SK-N-SH treated with all-trans-retinoic acid at 6 μM for 48 hours (cell line): ENCODE results near the gene ALG13.
A peak's percentile ranks its signal among the peaks of the same experiment; 100 is the strongest.

ENCODE experiments used
- ATAC-seq: fragments of 200-7000 bp; cut with Tn5 transposase; 3 replicates; pipeline ENCODE4 v1.9.1; 2020; ENCODE audit warnings: mild to moderate bottlenecking, moderate library complexity
- ARNTL ChIP-seq: fragments of 450-650 bp; formaldehyde crosslinking; IDR thresholded peaks from 2 replicates; pipeline ENCODE4 v1.5.0; 2020; ENCODE audit warnings: low read depth, mild to moderate bottlenecking, moderate library complexity, borderline replicate concordance
- BACH2 ChIP-seq: fragments of 250-450 bp; sonication (Bioruptor Pico); IDR thresholded peaks from 2 replicates; pipeline ENCODE4 v1.9.0; 2021; ENCODE audit warnings: mild to moderate bottlenecking, borderline replicate concordance
- CSDC2 ChIP-seq: fragments of 250-450 bp; sonication (Bioruptor Pico); IDR thresholded peaks from 2 replicates; pipeline ENCODE4 v1.5.0; 2020; ENCODE audit warnings: mild to moderate bottlenecking, moderate library complexity
- ESRRG ChIP-seq: fragments of 250-450 bp; sonication (Bioruptor Pico); IDR thresholded peaks from 2 replicates; pipeline ENCODE4 v1.6.1; 2021; ENCODE audit warnings: mild to moderate bottlenecking
- GLIS3 ChIP-seq: fragments of 250-450 bp; sonication (Bioruptor Pico); IDR thresholded peaks from 2 replicates; pipeline ENCODE4 v1.5.0; 2020; ENCODE audit warnings: mild to moderate bottlenecking, moderate library complexity
- ISL1 ChIP-seq: fragments of 250-450 bp; sonication (Bioruptor Pico); IDR thresholded peaks from 2 replicates; pipeline ENCODE4 v2.1.2; 2022; ENCODE audit warnings: mild to moderate bottlenecking, moderate library complexity
- OSR1 ChIP-seq: fragments of 250-450 bp; sonication (Bioruptor Pico); IDR thresholded peaks from 2 replicates; pipeline ENCODE4 v1.8.0; 2022; ENCODE audit warnings: moderate library complexity, mild to moderate bottlenecking, inconsistent platforms
- PATZ1 ChIP-seq: fragments of 250-450 bp; sonication (Bioruptor Pico); IDR thresholded peaks from 2 replicates; pipeline ENCODE4 v1.8.0; 2020; ENCODE audit warnings: mild to moderate bottlenecking, moderate library complexity, borderline replicate concordance
- POU6F1 ChIP-seq: fragments of 250-450 bp; sonication (Bioruptor Pico); IDR thresholded peaks from 2 replicates; pipeline ENCODE4 v1.8.0; 2021; ENCODE audit warnings: low read depth, mild to moderate bottlenecking, moderate library complexity, borderline replicate concordance
- PPARA ChIP-seq: fragments of 250-450 bp; sonication (Bioruptor Pico); IDR thresholded peaks from 2 replicates; pipeline ENCODE4 v1.5.0; 2020; ENCODE audit warnings: mild to moderate bottlenecking, borderline replicate concordance
- RARB ChIP-seq: fragments of 250-450 bp; sonication (Bioruptor Pico); IDR thresholded peaks from 2 replicates; pipeline ENCODE4 v1.8.0; 2021; ENCODE audit warnings: mild to moderate bottlenecking, moderate library complexity
- SNAI2 ChIP-seq: fragments of 250-450 bp; sonication (Bioruptor Pico); IDR thresholded peaks from 2 replicates; pipeline ENCODE4 v1.5.0; 2020; ENCODE audit warnings: mild to moderate bottlenecking, moderate library complexity
- TCF4 ChIP-seq: fragments of 250-450 bp; sonication (Bioruptor Pico); IDR thresholded peaks from 2 replicates; pipeline ENCODE4 v1.8.0; 2021; ENCODE audit warnings: mild to moderate bottlenecking, moderate library complexity, borderline replicate concordance
- TOX ChIP-seq: fragments of 250-450 bp; sonication (Bioruptor Pico); IDR thresholded peaks from 2 replicates; pipeline ENCODE4 v1.8.0; 2021; ENCODE audit warnings: mild to moderate bottlenecking, moderate library complexity, borderline replicate concordance
- TSHZ2 ChIP-seq: fragments of 250-450 bp; sonication (Bioruptor Pico); IDR thresholded peaks from 2 replicates; pipeline ENCODE4 v1.5.0; 2020; ENCODE audit warnings: mild to moderate bottlenecking, moderate library complexity
- ZC3H10 ChIP-seq: fragments of 250-450 bp; sonication (Bioruptor Pico); IDR thresholded peaks from 2 replicates; pipeline ENCODE4 v1.5.1; 2021; ENCODE audit warnings: mild to moderate bottlenecking, moderate library complexity
- ZFP3 ChIP-seq: fragments of 250-450 bp; sonication (Bioruptor Pico); IDR thresholded peaks from 2 replicates; pipeline ENCODE4 v1.5.0; 2020; ENCODE audit warnings: mild to moderate bottlenecking, moderate library complexity
- ZFP30 ChIP-seq: fragments of 450-650 bp; formaldehyde crosslinking; IDR thresholded peaks from 2 replicates; pipeline ENCODE4 v1.5.0; 2022; ENCODE audit warnings: mild to moderate bottlenecking, moderate library complexity
- ZNF565 ChIP-seq: fragments of 450-650 bp; formaldehyde crosslinking; conservative IDR thresholded peaks from 2 replicates; pipeline ENCODE4 v1.5.0; 2020; ENCODE audit warnings: low read depth, mild to moderate bottlenecking, moderate library complexity
- ZNF70 ChIP-seq: fragments of 450-650 bp; formaldehyde crosslinking; IDR thresholded peaks from 2 replicates; pipeline ENCODE4 v1.5.0; 2020; ENCODE audit warnings: mild to moderate bottlenecking, moderate library complexity
- ZNF8 ChIP-seq: fragments of 450-650 bp; formaldehyde crosslinking; IDR thresholded peaks from 2 replicates; pipeline ENCODE4 v1.5.0; 2020; ENCODE audit warnings: mild to moderate bottlenecking, moderate library complexity
- TF ChIP-seq, protein P1 (sequence below): fragments of 250-450 bp; sonication (Bioruptor Pico); IDR thresholded peaks from 2 replicates; pipeline ENCODE4 v1.5.1; 2021; ENCODE audit warnings: mild to moderate bottlenecking, moderate library complexity
- TF ChIP-seq, protein P2 (sequence below): fragments of 250-450 bp; sonication (Bioruptor Pico); IDR thresholded peaks from 2 replicates; pipeline ENCODE4 v1.5.1; 2020; ENCODE audit warnings: low read depth, mild to moderate bottlenecking, moderate library complexity

The ALG13 gene

GRCh38 chrX:111680988-111681779 lies at the start of gene ALG13:
Gene ALG13 (plus strand): TSS chrX:111681170. CDS start chrX:111681219, 49 bp downstream.
- ATAC-seq, result peak; percentile 96
- TF ChIP-seq TSHZ2 (CRISPR knock-in tag) (peak; percentile 79), ZNF70 (CRISPR knock-in tag) (no peak), ESRRG (CRISPR knock-in tag) (no peak), GLIS3 (CRISPR knock-in tag) (peak; percentile 50; the same call in 1 of the 2 replicates), ZNF565 (no peak), ZFP30 (CRISPR knock-in tag) (no peak), POU6F1 (CRISPR knock-in tag) (no peak), RARB (CRISPR knock-in tag) (0 out of 2 replicates have a peak, but pooled peaks have one; percentile 39), TOX (no peak), ISL1 (CRISPR knock-in tag) (no peak), BACH2 (no peak), CSDC2 (CRISPR knock-in tag) (peak; percentile 76; the same call in 1 of the 2 replicates), ZNF8 (CRISPR knock-in tag) (no peak; the same call in 1 of the 2 replicates), ZC3H10 (CRISPR knock-in tag) (0 out of 2 replicates have a peak, but pooled peaks have one; percentile 38), PATZ1 (CRISPR knock-in tag) (no peak), OSR1 (CRISPR knock-in tag) (no peak), PPARA (CRISPR knock-in tag) (no peak), ARNTL (CRISPR knock-in tag) (peak; percentile 91), SNAI2 (no peak)
- TF ChIP-seq, protein P1, sequence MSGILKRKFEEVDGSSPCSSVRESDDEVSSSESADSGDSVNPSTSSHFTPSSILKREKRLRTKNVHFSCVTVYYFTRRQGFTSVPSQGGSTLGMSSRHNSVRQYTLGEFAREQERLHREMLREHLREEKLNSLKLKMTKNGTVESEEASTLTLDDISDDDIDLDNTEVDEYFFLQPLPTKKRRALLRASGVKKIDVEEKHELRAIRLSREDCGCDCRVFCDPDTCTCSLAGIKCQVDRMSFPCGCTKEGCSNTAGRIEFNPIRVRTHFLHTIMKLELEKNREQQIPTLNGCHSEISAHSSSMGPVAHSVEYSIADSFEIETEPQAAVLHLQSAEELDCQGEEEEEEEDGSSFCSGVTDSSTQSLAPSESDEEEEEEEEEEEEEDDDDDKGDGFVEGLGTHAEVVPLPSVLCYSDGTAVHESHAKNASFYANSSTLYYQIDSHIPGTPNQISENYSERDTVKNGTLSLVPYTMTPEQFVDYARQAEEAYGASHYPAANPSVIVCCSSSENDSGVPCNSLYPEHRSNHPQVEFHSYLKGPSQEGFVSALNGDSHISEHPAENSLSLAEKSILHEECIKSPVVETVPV, result no peak
- TF ChIP-seq, protein P2, sequence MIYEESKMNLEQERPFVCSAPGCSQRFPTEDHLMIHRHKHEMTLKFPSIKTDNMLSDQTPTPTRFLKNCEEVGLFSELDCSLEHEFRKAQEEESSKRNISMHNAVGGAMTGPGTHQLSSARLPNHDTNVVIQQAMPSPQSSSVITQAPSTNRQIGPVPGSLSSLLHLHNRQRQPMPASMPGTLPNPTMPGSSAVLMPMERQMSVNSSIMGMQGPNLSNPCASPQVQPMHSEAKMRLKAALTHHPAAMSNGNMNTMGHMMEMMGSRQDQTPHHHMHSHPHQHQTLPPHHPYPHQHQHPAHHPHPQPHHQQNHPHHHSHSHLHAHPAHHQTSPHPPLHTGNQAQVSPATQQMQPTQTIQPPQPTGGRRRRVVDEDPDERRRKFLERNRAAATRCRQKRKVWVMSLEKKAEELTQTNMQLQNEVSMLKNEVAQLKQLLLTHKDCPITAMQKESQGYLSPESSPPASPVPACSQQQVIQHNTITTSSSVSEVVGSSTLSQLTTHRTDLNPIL (CRISPR knock-in tag), result no peak

DNA sequence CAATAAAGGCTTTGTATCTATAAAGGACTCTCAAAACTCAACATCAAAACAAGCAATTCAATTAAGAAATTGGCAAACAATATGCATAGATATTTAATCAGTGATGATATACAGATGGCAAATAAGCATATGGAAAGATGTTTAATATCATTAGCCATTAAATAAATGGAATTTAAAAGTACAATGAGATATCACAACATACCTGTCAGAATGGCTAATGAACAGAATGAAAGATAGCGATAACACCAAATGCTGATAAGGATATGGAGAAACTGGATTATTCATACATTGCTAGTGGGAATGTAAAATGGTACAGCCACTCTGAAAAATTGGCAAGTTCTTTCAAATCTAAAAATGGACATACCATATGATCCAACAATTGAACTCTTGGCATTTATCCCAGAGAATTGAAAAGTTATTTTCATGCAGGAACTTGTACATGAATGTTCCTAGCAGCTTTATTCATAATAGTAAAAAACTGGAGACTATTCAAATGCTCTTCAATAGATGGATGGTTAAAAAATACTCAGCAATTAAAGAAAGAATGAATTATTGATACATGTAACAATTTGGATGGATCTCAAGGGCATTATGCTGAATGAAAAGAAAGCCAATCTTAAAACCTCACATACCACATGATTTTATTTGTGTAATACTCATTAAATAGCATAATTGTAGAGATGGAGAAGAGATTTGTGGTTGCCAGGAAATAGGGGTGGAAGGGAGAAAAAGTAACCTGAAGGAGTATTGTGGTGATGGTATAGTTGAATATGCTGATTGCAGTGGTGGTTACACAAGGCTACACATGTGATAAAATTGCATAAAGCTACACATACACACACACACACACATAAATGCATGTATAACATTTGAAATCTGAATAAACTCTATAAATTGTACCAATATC lies 45.9 kb upstream of the ALG13 start:
- no peak for ATAC-seq
- TF ChIP-seq ZFP3 (CRISPR knock-in tag) (no peak), GLIS3 (CRISPR knock-in tag) (no peak), TCF4 (peak; percentile 73), TSHZ2 (CRISPR knock-in tag) (peak; percentile 64; the same call in 1 of the 2 replicates), ISL1 (CRISPR knock-in tag) (peak; percentile 86)
- TF ChIP-seq, protein P1, result no peak
- TF ChIP-seq, protein P2 (CRISPR knock-in tag), result no peak
